Heart left ventricle (tissue), 13 donors: Measurements from ENCODE around the gene CDK19.

ENCODE experiments used
- CTCF ChIP-seq, 12 donors: fragments of 200-600 bp; sonication (generic) in 4 of 12; IDR thresholded peaks; one replicate each; pipeline versions ENCODE4 v1.5.0 to v1.8.0; 2018 to 2022; ENCODE audit warnings: antibody characterized with exemption in 12 of 12, mild to moderate bottlenecking in 5 of 12
- POLR2A ChIP-seq, 2 donors: fragments of 450-650 bp; IDR thresholded peaks; one replicate each; pipeline ENCODE4 v1.6.1; 2017; ENCODE audit warnings: antibody characterized with exemption in 2 of 2, mild to moderate bottlenecking in 2 of 2, moderate library complexity in 2 of 2
- donor health status: ischemic (EF 13 %, LVEDD 7.1; RV severe dilation, severe dysfunction).
- donor health status: DM: no; HTN: yes; CAD: no.
- donor health status: DM: no; HTN: no; CAD: no.
- donor health status: ischemic (EF 25% LVEDD 6.9; RV normal size, moderate dysfunction).
- donor health status: ischemic (EF 25% LVEDD 5.7; RV mildly dilated, moderate dysfunction).
- donor health status: ischemic (EF 35%, LVEDD 5.7; RV mildly dilated, moderate dysfunction).
- donor health status: nonischemic (EF 11% LVEDD 7.7; RV severe dilation, severe dysfunction).
- donor health status: DM: yes; HTN: yes; CAD: no.
- donor health status: PGD.
- donor health status: ischemic (EF 29% LVEDD 5.4; RV normal size, mild dysfunction).
- donor health status: nonischemic (EF 23%, LVEDD 6.1; RV moderate dilation, normal function).

DNA sequence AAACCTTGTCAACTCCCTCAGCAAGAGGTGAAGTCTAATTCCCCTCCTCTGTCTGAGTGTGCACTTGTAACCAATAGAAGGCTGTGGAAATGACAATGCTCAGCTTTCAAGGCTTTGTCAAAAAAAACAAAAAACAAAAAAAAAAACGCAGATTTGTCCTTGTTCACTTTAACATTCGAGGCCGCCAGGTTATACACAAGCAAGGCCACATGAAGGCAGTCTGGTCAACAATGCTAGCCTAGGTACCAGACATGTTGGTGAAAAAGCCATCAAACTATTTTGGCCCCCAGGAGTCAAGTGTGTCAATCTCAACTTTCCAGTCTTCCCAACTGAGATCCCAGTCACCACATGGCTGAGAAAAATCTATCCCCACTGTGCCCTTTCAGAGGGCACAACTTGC lies 92.3 kb downstream of the CDK19 start:
- TF ChIP-seq CTCF (IDR thresholded peaks at IDR 0.05) (no peak), POLR2A (IDR thresholded peaks at IDR 0.05) (no peak)
